ENCODE measurements around the gene LMO7.

LMO7 gene

GRCh38 chr13:75818179-75818967 lies 182.2 kb downstream of the LMO7 start:
- Histone ChIP-seq H3K27me3 (ENCODE audit: control insufficient read depth, insufficient read depth, low read length) (no peaks in the 10 kb centered on the region), H3K9me3 (ENCODE audit: control insufficient read depth, low read length) (no peaks in the 10 kb centered on the region), H3K4me3 (ENCODE audit: low read length) (no peak overlapping the region), H3K4me1 (ENCODE audit: control insufficient read depth, insufficient read depth, low read length) (peaks cover 13% of the 10 kb centered on the region), H3K36me3 (ENCODE audit: control insufficient read depth, insufficient read depth, low read length) (no peaks in the 10 kb centered on the region), H3K9ac (ENCODE audit: low read length) (no peak overlapping the region)

- Histone ChIP-seq H3K9ac (ENCODE audit: low read length) (no peak overlapping the region), H3K36me3 (ENCODE audit: control insufficient read depth, insufficient read depth, low read length) (no peaks in the 10 kb centered on the region), H3K4me3 (ENCODE audit: low read length) (no peak overlapping the region), H3K27me3 (ENCODE audit: control insufficient read depth, insufficient read depth, low read length) (no peaks in the 10 kb centered on the region), H3K9me3 (ENCODE audit: control insufficient read depth, low read length) (no peaks in the 10 kb centered on the region), H3K4me1 (ENCODE audit: control insufficient read depth, insufficient read depth, low read length) (peaks cover 13% of the 10 kb centered on the region)
Observed at GRCh38 chr13:75818968-75819225, 182.8 kb downstream of the LMO7 start.

- H3K27me3 ChIP-seq (ENCODE audit: control insufficient read depth, insufficient read depth, low read length): no peaks in the 10 kb centered on the region
- H3K9me3 ChIP-seq (ENCODE audit: control insufficient read depth, low read length): no peaks in the 10 kb centered on the region
- H3K4me3 ChIP-seq (ENCODE audit: low read length): no peak overlapping the region
- no peak overlapping the region for H3K9ac ChIP-seq (ENCODE audit: low read length)
- H3K36me3 ChIP-seq (ENCODE audit: control insufficient read depth, insufficient read depth, low read length): no peaks in the 10 kb centered on the region
- H3K4me1 ChIP-seq (ENCODE audit: control insufficient read depth, insufficient read depth, low read length): peaks cover 4% of the 10 kb centered on the region
Observed at GRCh38 chr13:75825161-75825560, 189.0 kb downstream of the LMO7 start.

- Histone ChIP-seq H3K9me3 (ENCODE audit: control insufficient read depth, low read length) (no peaks in the 10 kb centered on the region), H3K36me3 (ENCODE audit: control insufficient read depth, insufficient read depth, low read length) (no peaks in the 10 kb centered on the region), H3K9ac (ENCODE audit: low read length) (no peak overlapping the region), H3K27me3 (ENCODE audit: control insufficient read depth, insufficient read depth, low read length) (no peaks in the 10 kb centered on the region), H3K4me3 (ENCODE audit: low read length) (no peak overlapping the region), H3K4me1 (ENCODE audit: control insufficient read depth, insufficient read depth, low read length) (peaks cover 4% of the 10 kb centered on the region)
Observed at GRCh38 chr13:75825594-75825993, 189.5 kb downstream of the LMO7 start.

GRCh38 chr13:75826391-75826790 lies 190.3 kb downstream of the LMO7 start:
- H3K4me1 ChIP-seq (ENCODE audit: control insufficient read depth, insufficient read depth, low read length): peaks cover 4% of the 10 kb centered on the region
- no peaks in the 10 kb centered on the region for H3K9me3 ChIP-seq (ENCODE audit: control insufficient read depth, low read length)
- H3K9ac ChIP-seq (ENCODE audit: low read length): no peak overlapping the region
- no peaks in the 10 kb centered on the region for H3K36me3 ChIP-seq (ENCODE audit: control insufficient read depth, insufficient read depth, low read length)
- H3K4me3 ChIP-seq (ENCODE audit: low read length): no peak overlapping the region
- no peaks in the 10 kb centered on the region for H3K27me3 ChIP-seq (ENCODE audit: control insufficient read depth, insufficient read depth, low read length)

- Histone ChIP-seq H3K9ac (ENCODE audit: low read length) (no peak overlapping the region), H3K9me3 (ENCODE audit: control insufficient read depth, low read length) (no peaks in the 10 kb centered on the region), H3K4me1 (ENCODE audit: control insufficient read depth, insufficient read depth, low read length) (peaks cover 4% of the 10 kb centered on the region), H3K27me3 (ENCODE audit: control insufficient read depth, insufficient read depth, low read length) (no peaks in the 10 kb centered on the region), H3K4me3 (ENCODE audit: low read length) (no peak overlapping the region), H3K36me3 (ENCODE audit: control insufficient read depth, insufficient read depth, low read length) (no peaks in the 10 kb centered on the region)
Observed at GRCh38 chr13:75829830-75830229, 193.7 kb downstream of the LMO7 start.

- Histone ChIP-seq H3K9me3 (ENCODE audit: control insufficient read depth, low read length) (no peaks in the 10 kb centered on the region), H3K36me3 (ENCODE audit: control insufficient read depth, insufficient read depth, low read length) (no peaks in the 10 kb centered on the region), H3K27me3 (ENCODE audit: control insufficient read depth, insufficient read depth, low read length) (no peaks in the 10 kb centered on the region), H3K9ac (ENCODE audit: low read length) (no peak overlapping the region), H3K4me1 (ENCODE audit: control insufficient read depth, insufficient read depth, low read length) (no peaks in the 10 kb centered on the region), H3K4me3 (ENCODE audit: low read length) (no peak overlapping the region)
Observed at GRCh38 chr13:75830842-75831241, 194.7 kb downstream of the LMO7 start.

- Histone ChIP-seq H3K4me1 (ENCODE audit: control insufficient read depth, insufficient read depth, low read length) (no peaks in the 10 kb centered on the region), H3K27me3 (ENCODE audit: control insufficient read depth, insufficient read depth, low read length) (no peaks in the 10 kb centered on the region), H3K4me3 (ENCODE audit: low read length) (no peak overlapping the region), H3K36me3 (ENCODE audit: control insufficient read depth, insufficient read depth, low read length) (no peaks in the 10 kb centered on the region), H3K9ac (ENCODE audit: low read length) (no peak overlapping the region), H3K9me3 (ENCODE audit: control insufficient read depth, low read length) (no peaks in the 10 kb centered on the region)
Observed at GRCh38 chr13:75831389-75831788, 195.3 kb downstream of the LMO7 start.

- Histone ChIP-seq H3K4me3 (ENCODE audit: low read length) (no peak overlapping the region), H3K36me3 (ENCODE audit: control insufficient read depth, insufficient read depth, low read length) (no peaks in the 10 kb centered on the region), H3K27me3 (ENCODE audit: control insufficient read depth, insufficient read depth, low read length) (no peaks in the 10 kb centered on the region), H3K9me3 (ENCODE audit: control insufficient read depth, low read length) (no peaks in the 10 kb centered on the region), H3K4me1 (ENCODE audit: control insufficient read depth, insufficient read depth, low read length) (peaks cover 3% of the 10 kb centered on the region), H3K9ac (ENCODE audit: low read length) (no peak overlapping the region)
Observed at GRCh38 chr13:75832812-75833211, 196.7 kb downstream of the LMO7 start.

- Histone ChIP-seq H3K9ac (ENCODE audit: low read length) (no peak overlapping the region), H3K4me3 (ENCODE audit: low read length) (no peak overlapping the region), H3K36me3 (ENCODE audit: control insufficient read depth, insufficient read depth, low read length) (peaks cover 8% of the 10 kb centered on the region), H3K9me3 (ENCODE audit: control insufficient read depth, low read length) (no peaks in the 10 kb centered on the region), H3K27me3 (ENCODE audit: control insufficient read depth, insufficient read depth, low read length) (no peaks in the 10 kb centered on the region), H3K4me1 (ENCODE audit: control insufficient read depth, insufficient read depth, low read length) (peaks cover 3% of the 10 kb centered on the region)
Observed at GRCh38 chr13:75836441-75836840, 200.3 kb downstream of the LMO7 start.

GRCh38 chr13:75838366-75839005 lies 202.4 kb downstream of the LMO7 start:
- no peak overlapping the region for H3K9ac ChIP-seq (ENCODE audit: low read length)
- no peak overlapping the region for H3K4me3 ChIP-seq (ENCODE audit: low read length)
- H3K9me3 ChIP-seq (ENCODE audit: control insufficient read depth, low read length): no peaks in the 10 kb centered on the region
- peaks cover 3% of the 10 kb centered on the region for H3K4me1 ChIP-seq (ENCODE audit: control insufficient read depth, insufficient read depth, low read length)
- no peaks in the 10 kb centered on the region for H3K27me3 ChIP-seq (ENCODE audit: control insufficient read depth, insufficient read depth, low read length)
- peaks cover 13% of the 10 kb centered on the region for H3K36me3 ChIP-seq (ENCODE audit: control insufficient read depth, insufficient read depth, low read length)

- Histone ChIP-seq H3K9me3 (ENCODE audit: control insufficient read depth, low read length) (no peaks in the 10 kb centered on the region), H3K27me3 (ENCODE audit: control insufficient read depth, insufficient read depth, low read length) (no peaks in the 10 kb centered on the region), H3K4me1 (ENCODE audit: control insufficient read depth, insufficient read depth, low read length) (peaks cover 3% of the 10 kb centered on the region), H3K4me3 (ENCODE audit: low read length) (no peak overlapping the region), H3K36me3 (ENCODE audit: control insufficient read depth, insufficient read depth, low read length) (peaks cover 13% of the 10 kb centered on the region), H3K9ac (ENCODE audit: low read length) (no peak overlapping the region)
Observed at GRCh38 chr13:75839406-75839805, 203.3 kb downstream of the LMO7 start.

All from mucosa of stomach (tissue), 1 donor.